Measurements from ENCODE around the gene MT2A. TPM values are rescaled to one million over a fixed set of nuclear protein-coding genes. Genes with fewer than 3 reads are reported as not detected.

Gene MT2A
- total RNA-seq, 3 donors from 2014 or later (not counting 1 experiment from before 2014, with no cell fraction given): 33.0 to 81.5 (median 70.6) TPM

- peaks cover 6 to 17% of the 10 kb centered on the region in 2 donors for H3K4me1 Mint-ChIP-seq
- intact Hi-C loops (cut with micrococcal nuclease): no loop called here
- TF ChIP-seq, protein P1, sequence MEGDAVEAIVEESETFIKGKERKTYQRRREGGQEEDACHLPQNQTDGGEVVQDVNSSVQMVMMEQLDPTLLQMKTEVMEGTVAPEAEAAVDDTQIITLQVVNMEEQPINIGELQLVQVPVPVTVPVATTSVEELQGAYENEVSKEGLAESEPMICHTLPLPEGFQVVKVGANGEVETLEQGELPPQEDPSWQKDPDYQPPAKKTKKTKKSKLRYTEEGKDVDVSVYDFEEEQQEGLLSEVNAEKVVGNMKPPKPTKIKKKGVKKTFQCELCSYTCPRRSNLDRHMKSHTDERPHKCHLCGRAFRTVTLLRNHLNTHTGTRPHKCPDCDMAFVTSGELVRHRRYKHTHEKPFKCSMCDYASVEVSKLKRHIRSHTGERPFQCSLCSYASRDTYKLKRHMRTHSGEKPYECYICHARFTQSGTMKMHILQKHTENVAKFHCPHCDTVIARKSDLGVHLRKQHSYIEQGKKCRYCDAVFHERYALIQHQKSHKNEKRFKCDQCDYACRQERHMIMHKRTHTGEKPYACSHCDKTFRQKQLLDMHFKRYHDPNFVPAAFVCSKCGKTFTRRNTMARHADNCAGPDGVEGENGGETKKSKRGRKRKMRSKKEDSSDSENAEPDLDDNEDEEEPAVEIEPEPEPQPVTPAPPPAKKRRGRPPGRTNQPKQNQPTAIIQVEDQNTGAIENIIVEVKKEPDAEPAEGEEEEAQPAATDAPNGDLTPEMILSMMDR (IDR thresholded peaks at IDR 0.05): no peak
- 1% methylated on average over 46 of the region's 46 CpGs for WGBS (ENCODE audit: insufficient coverage)
- H3K4me3 Mint-ChIP-seq: peak within 1 kb of the TSS; percentile 96
- Histone ChIP-seq H3K27ac (ENCODE audit: low read length) (peak within 1 kb of the TSS; percentile 57), H3K36me3 (ENCODE audit: control insufficient read depth, insufficient read depth, low read length) (no peaks in the 10 kb centered on the region), H3K4me3 (ENCODE audit: low read length) (peak within 1 kb of the TSS; percentile 83), H3K9me3 (ENCODE audit: control insufficient read depth, insufficient read depth, low read length) (no peaks in the 10 kb centered on the region), H3K27me3 (ENCODE audit: control insufficient read depth, insufficient read depth, low read length) (peaks cover 2% of the 10 kb centered on the region), H3K4me1 (ENCODE audit: control insufficient read depth, insufficient read depth, low read length) (peaks cover 23% of the 10 kb centered on the region)
- no peaks in the 10 kb centered on the region for H3K36me3 Mint-ChIP-seq
- no peaks in the 10 kb centered on the region for H3K9me3 Mint-ChIP-seq
- peaks cover 19 to 27% of the 10 kb centered on the region in 2 donors for H3K27me3 Mint-ChIP-seq (ENCODE audit: low read depth in 2 of 2)
- ATAC-seq (peak; percentile 78 to 84 (median 81)), DNase-seq (peak; percentile 36 to 75)
- peak within 1 kb of the TSS; percentile 45 to 81 for H3K27ac Mint-ChIP-seq
Measured at GRCh38 chr16:56657555-56658326, 49.4 kb downstream of the MT2A start, which contains the start of gene MT1F. MT1F (plus strand) TSS chr16:56657959; CDS start chr16:56658059, 100 bp downstream.

DNA sequence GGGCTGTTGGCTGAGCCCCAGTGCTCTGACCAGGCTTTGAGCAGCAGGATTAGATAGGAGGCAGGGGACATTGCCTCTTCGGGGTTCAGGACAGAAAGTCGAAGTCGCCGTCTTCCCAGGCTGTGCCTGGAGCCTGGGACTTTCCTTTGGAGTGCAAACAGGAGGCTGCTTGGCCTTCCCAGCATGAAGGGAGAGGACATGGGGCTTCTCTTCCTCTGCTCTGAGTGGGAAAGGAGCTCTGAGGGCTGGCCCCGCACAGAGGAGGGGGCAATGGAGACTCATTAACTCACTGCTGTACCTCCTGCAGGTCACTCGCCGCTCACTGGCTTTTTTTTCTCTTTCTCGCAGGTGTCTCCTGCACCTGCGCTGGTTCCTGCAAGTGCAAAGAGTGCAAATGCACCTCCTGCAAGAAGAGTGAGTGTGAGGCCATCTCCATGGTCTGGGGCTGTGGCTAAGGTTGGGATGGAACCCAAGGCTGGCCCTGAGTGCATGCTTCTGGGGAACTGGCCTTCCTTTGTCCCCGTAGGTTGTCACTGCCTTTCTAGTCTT is 50.0 kb downstream of the MT2A start:
- no peaks in the 10 kb centered on the region for H3K9me3 ChIP-seq (ENCODE audit: control insufficient read depth, insufficient read depth, low read length)
- peaks cover 7% of the 10 kb centered on the region for H3K27me3 ChIP-seq (ENCODE audit: control insufficient read depth, insufficient read depth, low read length)
- 46% methylated on average over 10 of the region's 10 CpGs for WGBS (ENCODE audit: insufficient coverage)
- H3K4me3 ChIP-seq (ENCODE audit: low read length): peak overlapping the region; percentile 83
- H3K27ac ChIP-seq (ENCODE audit: low read length): no peak overlapping the region
- Mint-ChIP-seq H3K9me3 (no peaks in the 10 kb centered on the region), H3K4me1 (peaks cover 10 to 23% of the 10 kb centered on the region in 2 donors), H3K27ac (peak overlapping the region; percentile 45 to 81), H3K36me3 (peaks cover 2% of the 10 kb centered on the region), H3K4me3 (peak overlapping the region; percentile 96), H3K27me3 (ENCODE audit: low read depth in 2 of 2) (peaks cover 23 to 29% of the 10 kb centered on the region in 2 donors)
- intact Hi-C loops (cut with micrococcal nuclease): no loop called here
- ATAC-seq (no peak), DNase-seq (no peak)
- TF ChIP-seq, protein P1 (IDR thresholded peaks at IDR 0.05): no peak
- no peaks in the 10 kb centered on the region for H3K36me3 ChIP-seq (ENCODE audit: control insufficient read depth, insufficient read depth, low read length)
- peaks cover 26% of the 10 kb centered on the region for H3K4me1 ChIP-seq (ENCODE audit: control insufficient read depth, insufficient read depth, low read length)

Other genes with a start within 250 kb of the MT2A start
- 10 to 100 TPM; 58.4 to 87.1 (median 71.7) TPM for gene AMFR, start 183.0 kb upstream of the MT2A start, total RNA-seq
- gene NUDT21, start 157.3 kb upstream of the MT2A start, total RNA-seq: 100 to 1,000 TPM in 1 of 3 donors, 10 to 100 TPM in 2; 78.1 to 108 (median 90.0) TPM
- gene OGFOD1, start 157.0 kb upstream of the MT2A start, total RNA-seq: 10 to 100 TPM; 12.7 to 20.6 (median 13.1) TPM
- gene BBS2, start 88.6 kb upstream of the MT2A start, total RNA-seq: 10 to 100 TPM; 36.8 to 40.3 (median 38.2) TPM
- gene MT4, start 43.5 kb upstream of the MT2A start, total RNA-seq: not detected
- not detected for gene MT3, start 19.1 kb upstream of the MT2A start, total RNA-seq
- 1 to 10 TPM in 1 of 3 donors, under 1 TPM in 1, not detected in 1; 0.40 to 3.2 TPM for gene MT1E, start 17.2 kb downstream of the MT2A start, total RNA-seq
- gene MT1M, start 24.1 kb downstream of the MT2A start, total RNA-seq: not detected
- gene MT1A, start 30.1 kb downstream of the MT2A start, total RNA-seq: not detected
- gene MT1B, start 43.3 kb downstream of the MT2A start, total RNA-seq: not detected
- gene MT1F, start 49.4 kb downstream of the MT2A start, total RNA-seq: 1 to 10 TPM; 3.8 to 8.0 (median 5.4) TPM
- gene MT1G, start 59.5 kb downstream of the MT2A start, total RNA-seq: 1 to 10 TPM in 1 of 3 donors, under 1 TPM in 1, not detected in 1; 0.80 to 1.5 TPM
- not detected for gene MT1H, start 61.2 kb downstream of the MT2A start, total RNA-seq
- 10 to 100 TPM; 17.6 to 23.1 (median 20.0) TPM for gene MT1X, start 73.9 kb downstream of the MT2A start, total RNA-seq
- gene NUP93, start 121.5 kb downstream of the MT2A start, total RNA-seq: 10 to 100 TPM; 83.7 to 88.8 (median 87.9) TPM

All from natural killer cell (primary cell).